GM18867 (cell line): ENCODE results near the gene CHST14.

Source experiments
- ATAC-seq: cut with Tn5 transposase; IDR thresholded peaks from one replicate; pipeline ENCODE4 v1.9.1; 2021; ENCODE audit warnings: mild to moderate bottlenecking, moderate library complexity; ENCODE audit not compliant: unreplicated experiment

Gene CHST14

DNA sequence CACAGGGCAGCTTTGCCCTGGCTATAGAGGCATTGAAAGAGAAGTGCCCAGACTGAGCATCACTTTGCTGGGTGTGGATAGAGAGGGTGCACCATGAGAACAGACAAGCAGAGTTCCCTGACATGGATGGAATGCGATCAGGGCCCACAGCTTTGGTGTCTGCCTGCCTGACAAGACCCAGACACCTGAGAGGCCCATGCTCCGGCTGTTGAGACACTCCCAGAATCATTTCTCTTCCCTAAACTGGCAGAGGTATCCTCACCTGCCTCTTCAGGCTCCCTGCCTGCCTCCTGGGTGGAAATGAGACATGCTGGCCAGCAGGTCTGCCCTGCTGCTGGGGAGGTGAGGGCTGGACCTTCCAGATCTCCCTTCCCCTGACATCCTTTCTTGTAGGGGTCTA is 10.4 kb upstream of the CHST14 start:
- no peak for ATAC-seq

DNA sequence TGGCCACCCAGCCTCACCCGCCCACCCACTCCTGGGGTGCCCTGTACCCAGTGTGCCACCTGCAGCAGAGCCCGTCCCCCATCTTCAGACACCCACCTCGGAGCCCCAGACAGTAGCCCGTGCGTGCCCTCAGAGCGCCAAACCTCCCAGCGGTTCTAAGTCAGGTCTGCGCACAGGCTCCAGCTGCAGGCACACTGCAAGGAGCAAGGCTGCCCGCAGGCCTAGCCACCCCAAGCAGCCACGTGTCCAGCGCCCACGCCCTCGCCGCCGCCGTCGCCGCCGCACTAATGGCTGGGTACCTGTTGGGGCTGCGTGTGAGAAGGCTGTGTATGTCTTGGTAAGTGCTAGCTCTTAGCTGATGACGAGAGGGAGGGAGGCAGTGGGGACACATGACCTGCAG is 8.8 kb upstream of the CHST14 start:
- no peak for ATAC-seq

DNA sequence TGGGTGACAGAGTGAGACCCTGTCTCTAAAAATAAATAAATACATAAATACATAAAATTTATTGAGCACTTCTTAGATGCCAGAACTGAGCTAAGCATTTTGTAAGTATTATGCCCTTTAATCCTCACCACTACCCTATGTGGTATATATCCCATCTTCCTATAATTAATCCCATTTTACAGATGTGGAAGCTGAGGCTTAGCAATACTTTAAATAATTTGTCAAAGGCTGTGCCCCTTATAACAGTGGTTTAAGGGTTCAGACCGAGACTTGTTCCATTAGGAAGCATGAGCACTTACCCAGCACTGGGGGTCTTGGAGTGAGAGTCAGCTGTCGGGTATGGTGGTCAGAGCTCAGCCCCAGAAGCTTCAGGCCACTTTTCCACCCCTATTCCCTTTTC is 7.5 kb upstream of the CHST14 start:
- no peak for ATAC-seq

DNA sequence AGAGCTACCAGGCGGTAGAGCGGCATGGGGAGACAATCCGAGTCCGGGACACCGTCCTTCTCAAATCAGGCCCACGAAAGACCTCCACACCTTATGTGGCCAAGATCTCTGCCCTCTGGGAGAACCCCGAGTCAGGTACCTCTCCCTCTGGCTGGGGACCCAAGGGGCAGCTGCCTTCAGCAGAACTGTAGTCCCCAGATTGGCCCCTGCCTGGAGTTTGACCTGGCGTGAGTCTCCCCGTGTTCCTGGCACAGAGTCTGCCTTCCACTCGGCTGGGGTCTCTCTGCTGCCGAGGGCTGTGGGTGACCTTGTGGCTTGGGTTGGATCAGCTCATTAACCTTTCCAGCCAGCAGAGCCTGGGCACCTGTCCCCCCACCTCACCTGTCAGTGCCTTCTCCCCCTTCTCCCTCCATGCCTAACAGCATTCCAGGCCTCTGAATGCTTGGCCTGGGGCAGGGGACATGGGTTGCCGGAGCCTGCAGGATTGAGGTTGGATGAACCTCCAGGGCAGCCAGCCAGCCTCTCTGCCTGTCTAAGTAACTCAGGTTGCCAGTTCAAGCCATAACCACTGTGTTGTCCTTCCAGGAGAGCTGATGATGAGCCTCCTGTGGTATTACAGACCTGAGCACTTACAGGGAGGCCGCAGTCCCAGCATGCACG is 6.8 kb upstream of the CHST14 start:
- ATAC-seq = no peak

DNA sequence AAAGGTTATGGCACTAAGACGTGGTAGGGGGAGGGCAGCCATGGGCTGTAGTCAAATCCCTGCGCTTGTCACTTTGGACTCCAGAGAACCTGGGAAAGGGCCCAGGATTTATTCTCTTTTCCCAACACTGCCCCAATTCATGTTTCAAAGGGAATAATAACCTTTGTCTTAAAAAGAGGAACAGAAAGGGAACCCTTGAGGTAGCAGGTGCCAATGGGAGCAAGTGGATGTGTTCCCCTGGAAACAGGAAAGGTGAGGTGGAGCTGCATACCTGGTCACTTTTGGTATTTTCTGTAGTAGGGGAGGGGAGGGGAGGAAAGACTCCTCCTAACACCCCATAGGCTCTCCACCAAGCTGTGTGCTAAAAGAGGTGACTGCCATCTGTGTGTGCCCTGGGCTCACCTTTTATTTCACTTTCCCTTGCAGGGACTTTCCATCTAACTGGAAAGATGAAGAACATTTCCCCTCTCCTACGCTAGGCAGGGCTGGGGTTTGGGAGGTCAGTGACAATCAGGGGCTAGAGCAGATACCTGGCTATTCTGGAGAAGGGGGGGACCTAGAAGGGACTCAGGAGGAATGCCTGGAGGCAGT is 6.1 kb upstream of the CHST14 start:
- no peak for ATAC-seq

DNA sequence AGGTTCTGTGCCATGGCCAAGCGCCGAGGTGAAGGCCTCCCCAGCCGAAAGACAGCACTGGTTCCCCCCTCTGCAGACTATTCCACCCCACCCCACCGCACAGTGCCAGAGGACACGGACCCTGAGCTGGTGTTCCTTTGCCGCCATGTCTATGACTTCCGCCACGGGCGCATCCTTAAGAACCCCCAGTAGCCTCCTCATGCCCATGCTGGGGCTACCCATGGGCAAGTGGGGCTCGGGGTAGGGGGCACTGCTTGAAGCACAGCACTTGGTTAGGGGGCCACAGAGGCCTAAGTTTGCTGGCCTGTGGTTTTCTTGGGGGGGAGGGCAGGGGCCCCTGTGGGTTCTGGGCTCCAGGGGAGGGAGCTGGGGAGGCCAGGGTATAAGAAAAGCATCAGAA is 4.8 kb upstream of the CHST14 start:
- no peak for ATAC-seq

DNA sequence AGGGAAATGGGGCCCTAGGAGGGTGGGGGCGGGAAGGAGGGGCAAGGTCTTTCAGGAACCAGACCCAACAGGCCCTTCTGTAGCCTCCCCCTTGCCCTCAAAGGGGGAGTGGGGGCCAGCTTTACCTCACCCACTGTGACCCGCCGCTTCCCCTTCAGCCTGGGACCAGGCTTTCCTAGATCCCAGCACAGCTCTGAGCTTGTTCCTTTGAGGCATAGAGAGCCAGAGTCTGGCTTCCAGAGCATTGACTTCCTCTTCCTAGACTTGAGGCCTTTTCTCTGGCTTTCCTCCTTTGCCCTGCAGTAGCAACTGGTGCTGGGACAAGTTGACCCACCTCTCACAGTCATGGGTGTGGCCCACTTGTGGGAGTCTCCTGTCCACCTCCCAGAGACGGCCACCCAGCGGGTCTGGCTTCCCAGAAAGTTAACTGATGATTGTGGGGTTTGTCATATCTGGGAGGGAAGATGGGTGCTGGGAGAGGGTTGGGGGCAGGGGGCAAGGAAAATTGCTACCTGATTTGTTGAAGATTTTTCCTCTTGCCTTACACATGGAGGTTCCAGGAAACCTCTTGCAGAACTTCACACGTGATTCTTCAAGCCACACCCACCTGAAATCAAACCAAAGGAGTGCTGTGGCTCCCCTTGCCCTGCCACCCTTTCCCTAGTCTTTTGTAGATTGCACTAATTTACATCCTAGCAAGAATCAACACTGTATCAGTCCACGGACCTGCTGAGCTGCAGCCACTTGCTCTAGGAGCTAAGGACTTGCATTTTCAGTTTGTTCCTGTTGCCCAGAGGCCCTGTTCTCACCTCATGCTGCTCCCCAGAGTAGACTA is 4.1 kb upstream of the CHST14 start:
- no peak for ATAC-seq

DNA sequence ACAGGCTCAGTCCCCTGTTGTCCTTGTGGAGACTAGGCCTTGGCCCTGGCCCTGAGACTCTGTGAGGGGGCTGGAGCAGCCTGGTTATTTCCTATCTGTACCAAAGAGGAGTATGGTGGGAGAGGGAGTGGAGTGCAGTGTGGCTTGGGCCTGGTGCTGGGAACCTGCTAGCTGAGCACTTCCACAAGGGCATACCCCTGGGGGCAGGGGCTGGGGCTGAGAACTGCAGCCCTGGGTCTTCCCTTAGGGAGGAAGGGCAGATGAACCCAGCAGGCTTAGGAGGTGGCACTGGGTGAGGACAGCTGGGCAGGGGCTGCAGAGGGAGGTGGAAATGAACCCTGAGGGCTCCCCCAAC is 3.5 kb upstream of the CHST14 start:
- ATAC-seq = no peak

DNA sequence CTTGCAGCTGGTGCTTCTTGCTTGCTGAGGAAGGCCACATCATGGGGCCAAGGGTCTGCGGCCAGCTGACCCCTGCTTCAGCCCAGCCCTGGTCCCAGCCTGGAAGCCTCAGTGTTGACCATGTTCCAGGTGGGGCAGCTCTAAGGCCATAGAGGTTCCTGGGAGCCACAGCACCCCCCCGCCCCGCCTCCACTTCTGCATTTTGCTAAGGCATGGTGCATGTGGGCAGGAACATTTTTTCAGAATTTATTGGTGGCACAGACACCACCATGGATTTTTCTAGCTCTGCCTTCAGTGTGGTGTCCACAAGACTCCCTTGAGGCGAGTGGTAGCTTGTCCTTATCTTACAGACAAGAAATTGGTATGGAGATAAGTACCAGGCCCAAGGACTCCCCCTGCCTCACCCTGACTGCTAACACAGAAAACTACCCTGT is 1.9 kb upstream of the CHST14 start:
- no peak for ATAC-seq

DNA sequence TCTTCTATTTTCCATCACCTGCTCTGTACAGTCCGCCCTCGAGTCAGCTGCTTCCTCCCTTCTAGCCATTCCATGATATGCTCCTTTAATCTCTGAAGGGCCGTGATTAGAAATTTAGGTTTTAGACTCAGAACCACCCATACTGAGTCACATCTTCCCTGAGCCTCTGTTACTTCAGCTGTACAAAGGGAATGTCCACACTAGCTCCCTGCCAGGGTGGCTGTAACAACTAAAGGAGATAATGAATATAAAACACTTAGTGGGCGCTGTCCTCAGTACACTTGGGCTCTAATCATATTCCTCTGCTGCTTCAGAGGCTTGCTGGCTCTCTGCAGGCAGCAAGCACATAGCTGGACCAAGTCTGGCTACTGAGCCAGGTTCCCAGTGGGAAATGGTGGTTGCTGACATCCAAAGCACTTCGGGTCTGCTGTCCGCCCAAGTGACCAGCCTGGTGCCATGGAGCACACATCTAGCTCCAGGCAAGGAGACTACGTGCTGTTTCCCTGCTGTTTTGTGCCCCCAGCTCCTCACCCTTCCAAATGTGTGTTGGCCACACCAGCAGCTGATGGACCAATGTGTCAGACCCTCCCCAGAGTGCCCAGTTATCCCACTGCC is 901 bp upstream of the CHST14 start:
- no peak for ATAC-seq

DNA sequence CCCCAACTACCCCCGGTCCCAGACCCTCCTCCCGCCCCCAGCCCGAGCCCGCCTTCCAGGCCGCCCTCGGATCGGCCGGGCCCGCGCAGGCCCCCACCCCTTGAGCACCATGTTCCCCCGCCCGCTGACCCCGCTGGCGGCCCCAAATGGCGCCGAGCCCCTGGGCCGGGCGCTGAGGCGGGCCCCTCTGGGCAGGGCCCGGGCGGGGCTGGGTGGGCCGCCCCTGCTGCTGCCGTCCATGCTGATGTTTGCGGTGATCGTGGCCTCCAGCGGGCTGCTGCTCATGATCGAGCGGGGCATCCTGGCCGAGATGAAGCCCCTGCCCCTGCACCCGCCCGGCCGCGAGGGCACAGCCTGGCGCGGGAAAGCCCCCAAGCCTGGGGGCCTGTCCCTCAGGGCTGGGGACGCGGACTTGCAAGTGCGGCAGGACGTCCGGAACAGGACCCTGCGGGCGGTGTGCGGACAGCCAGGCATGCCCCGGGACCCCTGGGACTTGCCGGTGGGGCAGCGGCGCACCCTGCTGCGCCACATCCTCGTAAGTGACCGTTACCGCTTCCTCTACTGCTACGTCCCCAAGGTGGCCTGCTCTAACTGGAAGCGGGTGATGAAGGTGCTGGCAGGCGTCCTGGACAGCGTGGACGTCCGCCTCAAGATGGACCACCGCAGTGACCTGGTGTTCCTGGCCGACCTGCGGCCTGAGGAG is 472 bp downstream of the CHST14 start:
- peak; percentile 34 for ATAC-seq

DNA sequence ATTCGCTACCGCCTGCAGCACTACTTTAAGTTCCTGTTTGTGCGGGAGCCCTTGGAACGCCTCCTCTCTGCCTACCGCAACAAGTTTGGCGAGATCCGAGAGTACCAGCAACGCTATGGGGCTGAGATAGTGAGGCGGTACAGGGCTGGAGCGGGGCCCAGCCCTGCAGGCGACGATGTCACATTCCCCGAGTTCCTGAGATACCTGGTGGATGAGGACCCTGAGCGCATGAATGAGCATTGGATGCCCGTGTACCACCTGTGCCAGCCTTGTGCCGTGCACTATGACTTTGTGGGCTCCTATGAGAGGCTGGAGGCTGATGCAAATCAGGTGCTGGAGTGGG is 995 bp downstream of the CHST14 start:
- ATAC-seq = peak; percentile 14

DNA sequence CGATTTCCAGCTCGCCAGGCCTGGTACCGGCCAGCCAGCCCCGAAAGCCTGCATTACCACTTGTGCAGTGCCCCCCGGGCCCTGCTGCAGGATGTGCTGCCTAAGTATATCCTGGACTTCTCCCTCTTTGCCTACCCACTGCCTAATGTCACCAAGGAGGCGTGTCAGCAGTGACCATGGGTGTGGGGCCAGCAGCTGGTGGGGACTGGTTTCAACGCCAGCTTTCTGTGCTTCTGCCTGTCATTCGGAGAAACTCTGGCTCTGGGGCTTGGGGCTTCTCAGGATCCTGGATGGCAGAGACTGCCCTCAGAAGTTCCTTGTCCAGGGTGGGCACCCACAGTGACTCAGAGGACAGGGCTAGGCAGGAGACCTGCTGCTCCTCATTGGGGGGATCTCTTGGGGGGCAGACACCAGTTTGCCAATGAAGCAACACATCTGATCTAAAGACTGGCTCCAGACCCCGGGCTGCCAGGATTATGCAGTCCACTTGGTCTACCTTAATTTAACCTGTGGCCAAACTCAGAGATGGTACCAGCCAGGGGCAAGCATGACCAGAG is 1.5 kb downstream of the CHST14 start:
- no peak for ATAC-seq

DNA sequence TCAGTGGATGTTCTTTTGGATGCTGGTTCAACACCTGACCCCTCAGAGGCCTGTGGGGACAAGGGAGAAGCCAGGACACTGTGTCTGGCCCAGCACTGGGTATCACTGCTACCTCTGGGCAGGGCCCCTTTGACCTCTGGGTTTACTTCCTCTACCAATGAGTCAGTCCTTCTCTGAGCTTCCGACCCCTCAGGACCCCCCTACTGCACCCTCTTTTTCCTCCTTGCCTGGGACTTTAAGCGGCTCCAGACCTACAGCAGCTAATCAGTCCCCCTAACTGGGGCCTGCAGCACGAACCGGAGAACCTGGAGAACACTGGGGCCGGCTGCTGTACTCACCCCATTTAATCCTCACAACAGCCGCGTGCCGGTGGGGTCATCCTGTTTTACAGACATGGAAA is 3.8 kb downstream of the CHST14 start:
- no peak for ATAC-seq

DNA sequence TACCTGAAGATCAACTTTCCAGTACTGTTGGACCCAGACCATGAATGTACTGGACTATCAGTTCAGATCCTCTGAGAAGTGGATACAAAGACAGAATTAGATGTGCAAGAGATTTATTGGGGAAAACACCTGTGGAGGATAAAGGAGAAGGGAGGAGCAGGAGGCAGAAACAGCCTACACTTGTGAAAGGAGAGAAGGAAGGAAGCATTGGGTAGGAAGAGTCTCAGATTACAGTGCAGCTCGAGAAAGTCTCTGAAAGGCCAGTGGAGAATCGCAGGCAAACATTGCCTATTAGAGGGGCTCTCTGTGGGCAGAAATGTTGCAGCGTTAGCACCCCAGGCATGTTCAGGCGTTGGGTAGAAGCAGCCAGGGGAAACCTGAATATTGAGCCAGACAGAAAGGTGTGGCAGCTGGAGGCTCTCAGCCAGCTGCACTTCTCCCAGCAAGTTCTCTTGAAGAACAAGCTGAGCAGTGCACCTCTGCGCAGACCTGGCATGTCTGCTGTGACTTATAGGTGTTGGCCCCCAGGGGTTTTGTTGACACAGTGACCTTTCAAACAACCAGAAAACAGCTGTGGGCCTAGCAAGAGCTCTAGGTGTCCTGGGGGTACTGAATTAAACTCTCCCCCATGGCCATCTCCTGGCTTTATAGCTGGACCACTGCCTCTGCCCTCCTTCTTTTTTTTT is 7.0 kb downstream of the CHST14 start:
- no peak for ATAC-seq

DNA sequence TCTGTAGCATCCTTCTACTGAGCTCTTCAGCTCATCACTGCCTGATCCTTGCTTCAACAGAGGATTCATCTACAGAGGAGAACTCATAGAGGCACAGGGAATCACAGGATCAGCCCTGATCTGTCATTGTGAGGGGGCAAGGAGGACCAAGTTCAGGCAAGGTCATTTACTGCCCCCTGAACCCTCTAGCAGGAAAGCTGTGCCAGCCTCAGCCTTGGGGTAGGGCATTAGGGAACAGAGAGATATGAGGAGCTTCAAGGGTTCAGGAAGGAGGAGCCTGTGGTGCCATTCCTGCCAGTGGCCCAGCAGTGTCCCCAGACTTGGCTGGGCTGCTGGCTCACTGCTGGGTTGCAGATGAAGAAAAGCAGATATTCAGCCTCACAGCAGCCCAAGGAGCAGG is 8.2 kb downstream of the CHST14 start:
- ATAC-seq = no peak

DNA sequence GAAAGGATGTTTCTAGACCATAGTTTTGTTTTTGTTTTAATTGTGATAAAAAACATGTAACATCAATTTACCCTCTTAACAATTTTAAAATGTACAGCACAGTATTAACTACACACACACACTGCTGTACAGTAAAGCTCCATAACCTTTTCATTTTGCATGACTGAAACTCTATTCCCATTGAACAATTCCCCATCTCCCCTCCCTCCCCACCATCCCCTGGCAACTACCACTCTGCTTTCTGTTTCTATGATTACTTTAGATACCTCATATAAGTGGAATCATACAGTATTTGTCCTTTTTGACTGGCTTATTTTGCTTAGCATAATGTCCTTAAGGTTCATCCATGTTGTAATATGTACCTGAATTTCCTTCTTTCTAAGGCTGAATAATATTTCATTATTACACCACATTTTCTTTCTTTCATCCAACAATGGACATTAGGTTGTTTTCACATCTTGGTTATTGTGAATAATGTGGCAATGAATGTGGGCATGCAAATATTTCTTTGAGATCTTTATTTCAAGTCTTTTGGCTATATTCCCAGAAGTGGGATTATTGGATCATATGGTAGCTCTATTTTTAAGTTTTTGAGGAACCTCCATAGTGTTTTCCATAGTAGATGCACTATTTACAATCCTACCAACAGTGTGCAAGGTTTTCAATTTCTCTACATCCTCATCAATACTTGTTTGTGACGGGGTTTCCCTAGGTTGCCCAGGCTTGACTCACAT is 10.7 kb downstream of the CHST14 start:
- no peak for ATAC-seq

DNA sequence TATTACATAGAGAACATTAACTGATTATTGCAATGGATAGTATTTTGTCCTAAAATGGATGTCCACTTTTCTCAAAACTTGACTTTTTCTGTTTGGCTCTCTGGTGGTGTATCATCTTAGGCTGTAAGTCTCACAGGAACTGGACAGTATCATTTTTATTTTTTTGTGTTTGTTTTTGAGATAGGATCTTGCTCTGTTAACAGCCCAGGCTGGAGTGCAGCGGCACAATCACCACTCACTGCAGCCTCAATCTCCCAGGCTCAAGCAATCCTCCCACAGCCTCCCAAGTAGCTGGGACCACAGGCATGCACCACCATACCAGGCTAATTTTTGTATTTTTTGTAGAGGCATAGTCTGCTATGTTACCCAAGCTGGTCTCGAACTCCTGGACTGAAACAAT is 13.1 kb downstream of the CHST14 start:
- no peak for ATAC-seq

DNA sequence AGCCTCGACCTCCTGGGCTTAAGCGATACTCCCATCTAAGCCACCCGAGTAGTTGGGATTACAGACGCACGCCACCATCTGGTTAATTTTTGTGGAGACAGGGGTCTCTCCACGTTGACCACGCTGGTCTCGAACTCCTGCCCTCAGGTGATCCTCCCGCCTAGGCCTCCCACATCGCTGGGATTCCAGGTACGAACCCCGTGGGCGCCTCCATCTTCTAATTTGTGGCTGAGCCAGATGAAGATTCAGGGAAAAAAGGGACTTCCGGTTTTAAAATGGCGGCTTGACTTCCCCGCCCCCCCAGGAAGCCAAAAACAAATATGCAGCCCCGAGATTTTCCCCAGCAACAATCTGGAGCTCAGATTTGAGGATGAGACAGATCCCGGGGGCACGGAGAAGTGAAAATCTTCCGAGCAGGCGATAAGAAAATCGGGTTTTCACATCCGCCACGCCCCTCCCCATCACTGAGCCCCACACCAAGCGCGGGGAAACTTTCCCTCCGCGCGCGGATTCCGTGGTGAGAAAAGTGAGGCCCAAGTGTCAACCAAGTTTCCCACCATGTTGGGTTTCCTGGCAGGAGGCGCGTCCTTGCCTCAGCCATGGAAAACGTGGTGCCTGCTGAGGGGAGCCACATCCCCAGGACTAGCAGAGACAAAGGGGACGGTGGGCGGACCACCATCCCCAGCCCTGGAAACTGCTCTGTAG is 15.4 kb downstream of the CHST14 start:
- ATAC-seq = no peak
